ENCODE data around the gene PPFIA2.

DNA sequence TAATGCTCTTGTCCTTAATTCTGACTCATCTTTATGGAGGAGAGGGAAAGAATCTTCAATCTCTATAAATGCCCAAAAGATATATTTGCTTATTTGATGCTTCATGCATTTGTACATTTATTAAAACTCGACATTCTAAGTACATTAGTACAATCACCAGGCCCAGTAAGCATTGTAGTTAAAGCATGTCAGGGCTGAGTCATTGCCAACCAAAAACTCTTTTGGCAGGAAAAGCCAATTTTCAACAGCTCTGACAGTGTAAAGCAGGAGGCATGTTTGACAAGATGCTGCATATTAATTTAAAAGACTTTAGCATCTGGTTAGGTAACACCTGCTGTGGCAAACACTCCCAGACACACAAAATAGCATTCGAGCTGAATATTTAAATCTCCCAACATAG is 290.9 kb downstream of the PPFIA2 start:
- TF ChIP-seq, protein P1, sequence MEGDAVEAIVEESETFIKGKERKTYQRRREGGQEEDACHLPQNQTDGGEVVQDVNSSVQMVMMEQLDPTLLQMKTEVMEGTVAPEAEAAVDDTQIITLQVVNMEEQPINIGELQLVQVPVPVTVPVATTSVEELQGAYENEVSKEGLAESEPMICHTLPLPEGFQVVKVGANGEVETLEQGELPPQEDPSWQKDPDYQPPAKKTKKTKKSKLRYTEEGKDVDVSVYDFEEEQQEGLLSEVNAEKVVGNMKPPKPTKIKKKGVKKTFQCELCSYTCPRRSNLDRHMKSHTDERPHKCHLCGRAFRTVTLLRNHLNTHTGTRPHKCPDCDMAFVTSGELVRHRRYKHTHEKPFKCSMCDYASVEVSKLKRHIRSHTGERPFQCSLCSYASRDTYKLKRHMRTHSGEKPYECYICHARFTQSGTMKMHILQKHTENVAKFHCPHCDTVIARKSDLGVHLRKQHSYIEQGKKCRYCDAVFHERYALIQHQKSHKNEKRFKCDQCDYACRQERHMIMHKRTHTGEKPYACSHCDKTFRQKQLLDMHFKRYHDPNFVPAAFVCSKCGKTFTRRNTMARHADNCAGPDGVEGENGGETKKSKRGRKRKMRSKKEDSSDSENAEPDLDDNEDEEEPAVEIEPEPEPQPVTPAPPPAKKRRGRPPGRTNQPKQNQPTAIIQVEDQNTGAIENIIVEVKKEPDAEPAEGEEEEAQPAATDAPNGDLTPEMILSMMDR (optimal IDR thresholded peaks at IDR 0.05 in 1 of 3, IDR thresholded peaks at IDR 0.05 in 1 of 3, conservative IDR thresholded peaks at IDR 0.05 in 1 of 3; ENCODE audit: extremely low read depth in 1 of 3, insufficient read depth in 2 of 3, low read length in 3 of 3) = no peak
- no peak for TF ChIP-seq EZH2 (IDR thresholded peaks at IDR 0.05; ENCODE audit: low read length)
